Lung (tissue), 12 donors: ENCODE data around the gene ZBTB7A. TPM values are rescaled to one million over a fixed set of nuclear protein-coding genes. Genes with fewer than 3 reads are reported as not detected.

ENCODE experiments used
- ATAC-seq: fragments of 200-7000 bp; cut with Tn5 transposase; one replicate; pipeline ENCODE4 v1.9.1; 2020; ENCODE audit warnings: moderate number of reproducible peaks; ENCODE audit not compliant: insufficient read depth, low FRiP score
- DNase-seq, 3 donors: peaks; one replicate each; pipeline ENCODE4 v3.0.0-alpha.2; 2013 to 2017
- H3K27ac ChIP-seq, 2 donors: one replicate each; pipeline ENCODE4 v1.5.1; 2013; ENCODE audit warnings: mild to moderate bottlenecking in 2 of 2, moderate library complexity in 2 of 2, control low read depth in 1 of 2, inconsistent platforms in 1 of 2, low read depth in 1 of 2, low read length in 1 of 2
- H3K27me3 ChIP-seq, 3 donors: one replicate each; pipeline ENCODE4 v1.5.1; 2013; ENCODE audit warnings: low read length in 2 of 3; ENCODE audit not compliant: control insufficient read depth in 3 of 3, insufficient read depth in 3 of 3
- H3K36me3 ChIP-seq, 4 donors: one replicate each; pipeline ENCODE4 v1.5.1; 2013; ENCODE audit warnings: low read length in 4 of 4, mild to moderate bottlenecking in 1 of 4, moderate library complexity in 1 of 4; ENCODE audit not compliant: control insufficient read depth in 4 of 4, insufficient read depth in 4 of 4
- H3K4me1 ChIP-seq, 5 donors: one replicate each; pipeline ENCODE4 v1.5.1; 2013; ENCODE audit warnings: low read length in 5 of 5, mild to moderate bottlenecking in 2 of 5, moderate library complexity in 1 of 5; ENCODE audit not compliant: control insufficient read depth in 5 of 5, insufficient read depth in 5 of 5
- H3K4me3 ChIP-seq: one replicate; pipeline ENCODE4 v1.5.1; 2013; ENCODE audit warnings: mild to moderate bottlenecking, control low read depth, moderate library complexity
- H3K9ac ChIP-seq, 2 donors: one replicate each; pipeline ENCODE4 v1.5.1; 2013; ENCODE audit warnings: low read length in 2 of 2, control low read depth in 1 of 2; ENCODE audit not compliant: insufficient read depth in 1 of 2
- H3K9me3 ChIP-seq, 4 donors: one replicate each; pipeline ENCODE4 v1.5.1; 2013; ENCODE audit warnings: low read length in 3 of 4, mild to moderate bottlenecking in 1 of 4, moderate library complexity in 1 of 4; ENCODE audit not compliant: control insufficient read depth in 4 of 4, insufficient read depth in 3 of 4
- CTCF ChIP-seq: IDR thresholded peaks from 2 replicates; pipeline ENCODE4 v1.5.1; 2012; ENCODE audit warnings: mild to moderate bottlenecking; ENCODE audit errors: control extremely low read depth, extremely low read depth
- WGBS, 2 donors: extraction: QIAGEN DNeasy Blood & Tissue Kit; methylation state at CpG; one replicate each; pipeline ENCODE4 v1.1.7; 2013; 5-methylcytosine and 5-hydroxymethylcytosine counted together
- polyA plus RNA-seq, 2 donors: library from polyadenylated mRNA; stranded (reverse); fragments of 200-250 nt; gene quantifications; one replicate each; pipeline ENCODE4 v1.2.1, GENCODE V29; 2013
- total RNA-seq, 2 donors: library from RNA; depleted of rRNA in 1 of 2; stranded (reverse); fragments of >200 nt in 1 of 2; gene quantifications; one replicate each; pipeline ENCODE4 v1.2.1, GENCODE V29; 2014 to 2021
- donor health status: control.
- donor health status: control.
- donor health status: Bipolar disorder and iron deficiency.
- donor health status: healthy.
- donor health status: DM: yes; HTN: yes; CAD: no.

Gene ZBTB7A
- total and polyA plus RNA-seq, 4 donors, result 13.4 to 68.0 (median 19.5) TPM

GRCh38 chr19:4018140-4018613 is 48.5 kb downstream of the ZBTB7A start:
- H3K9ac ChIP-seq, result no peak overlapping the region
- H3K4me1 ChIP-seq, result peaks cover 0 to 19% (median 0%) of the 10 kb centered on the region in 5 donors
- no peak for ATAC-seq
- no peak overlapping the region for H3K4me3 ChIP-seq
- H3K27ac ChIP-seq, result no peak overlapping the region
- no peak for DNase-seq
- no peak for TF ChIP-seq CTCF
- 94% methylated on average over 22 of the region's 22 CpGs for WGBS, 2 donors
- peaks cover 3 to 47% (median 19%) of the 10 kb centered on the region in 4 donors for H3K36me3 ChIP-seq
- H3K27me3 ChIP-seq, result no peaks in the 10 kb centered on the region
- H3K9me3 ChIP-seq, result peaks cover 0 to 4% (median 0%) of the 10 kb centered on the region in 4 donors

- no peak overlapping the region for H3K4me3 ChIP-seq
- peaks cover 0 to 19% (median 0%) of the 10 kb centered on the region in 5 donors for H3K4me1 ChIP-seq
- H3K9me3 ChIP-seq, result peaks cover 0 to 3% (median 0%) of the 10 kb centered on the region in 4 donors
- WGBS, 2 donors, result 91 to 93% methylated on average over 13 to 15 of the region's 15 CpGs
- ATAC-seq (no peak), DNase-seq (no peak)
- H3K36me3 ChIP-seq, result peaks cover 3 to 53% (median 18%) of the 10 kb centered on the region in 4 donors
- no peak for TF ChIP-seq CTCF
- no peak overlapping the region for H3K27ac ChIP-seq
- no peak overlapping the region for H3K9ac ChIP-seq
- H3K27me3 ChIP-seq, result no peaks in the 10 kb centered on the region
These were observed 49.6 kb downstream of the ZBTB7A start for GRCh38 chr19:4016903-4017638.

- WGBS, 2 donors, result 88 to 92% methylated on average over 12 of the region's 12 CpGs
- no peak for DNase-seq
- H3K4me3 ChIP-seq, result no peak overlapping the region
- H3K27me3 ChIP-seq, result no peaks in the 10 kb centered on the region
- peak overlapping the region in 1 of 2 donors; percentile 15 for H3K27ac ChIP-seq
- peaks cover 0 to 19% (median 0%) of the 10 kb centered on the region in 5 donors for H3K4me1 ChIP-seq
- no peak overlapping the region for H3K9ac ChIP-seq
- no peak for ATAC-seq
- H3K36me3 ChIP-seq, result peaks cover 3 to 55% (median 15%) of the 10 kb centered on the region in 4 donors
- H3K9me3 ChIP-seq, result no peaks in the 10 kb centered on the region
- no peak for TF ChIP-seq CTCF
These were observed 50.2 kb downstream of the ZBTB7A start for GRCh38 chr19:4016486-4016885.
